Measurements from ENCODE around the gene GSAP.

GSAP gene

DNA sequence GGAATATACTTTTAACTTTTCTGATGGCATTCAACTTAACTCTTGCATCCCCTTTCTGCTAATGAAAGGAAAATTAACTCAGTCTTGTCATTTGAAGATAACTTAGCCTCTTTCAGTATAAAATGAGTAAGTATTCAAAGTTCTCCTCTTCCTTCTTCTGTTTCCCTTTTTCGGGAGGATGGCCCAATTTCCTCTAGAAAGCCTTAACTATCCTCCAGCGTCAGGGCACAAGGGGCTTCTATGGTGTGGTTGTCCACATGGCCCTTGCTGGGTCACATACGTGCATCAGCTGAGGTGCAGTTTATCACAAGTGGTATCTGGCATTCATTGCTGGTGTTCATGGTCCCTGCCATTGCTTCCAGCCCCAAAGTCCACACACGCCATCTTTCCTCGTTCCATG, 17.8 kb upstream of the GSAP start:
- DNase-seq = no peak

DNA sequence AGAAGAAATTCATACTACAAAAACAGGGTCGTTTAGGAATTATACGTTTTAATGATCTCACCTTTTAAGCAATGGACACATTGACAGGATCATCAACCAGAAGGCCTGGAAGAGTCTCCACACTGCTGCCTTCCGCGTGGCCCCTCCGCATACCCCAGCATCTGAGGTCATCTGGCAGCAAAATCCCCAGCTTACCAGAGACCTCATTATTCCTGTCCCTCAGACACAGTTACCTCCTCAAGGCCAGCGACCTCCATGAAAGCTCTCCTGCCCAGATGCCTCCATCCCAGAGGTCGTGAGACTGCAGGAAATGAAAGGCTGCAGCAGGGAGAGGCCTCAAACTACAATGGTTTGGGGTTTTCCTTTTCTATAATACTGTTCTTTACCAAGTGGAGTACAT, 14.8 kb upstream of the GSAP start:
- DNase-seq = no peak

DNA sequence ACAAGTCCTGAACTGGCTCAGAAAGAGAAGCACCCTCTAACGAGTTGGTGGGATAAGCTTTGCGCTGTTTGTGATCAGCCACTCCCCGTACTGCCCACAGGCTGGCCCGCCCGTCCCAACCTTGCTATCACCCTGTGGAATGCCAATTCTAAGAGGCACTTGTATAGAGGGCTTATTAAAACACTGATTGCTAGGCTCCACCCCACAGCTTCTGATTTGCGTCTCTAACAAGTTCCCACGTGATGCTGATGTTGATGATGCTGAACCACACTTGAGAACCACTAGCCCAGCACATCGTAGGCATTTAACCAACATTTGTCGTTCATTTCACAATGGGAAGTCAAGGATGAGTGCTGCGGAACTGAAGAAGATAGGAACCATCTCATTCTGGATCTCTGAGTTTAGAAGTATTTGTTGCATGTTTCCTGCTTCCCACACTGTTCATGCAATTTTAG, 12.7 kb upstream of the GSAP start:
- no peak for DNase-seq

DNA sequence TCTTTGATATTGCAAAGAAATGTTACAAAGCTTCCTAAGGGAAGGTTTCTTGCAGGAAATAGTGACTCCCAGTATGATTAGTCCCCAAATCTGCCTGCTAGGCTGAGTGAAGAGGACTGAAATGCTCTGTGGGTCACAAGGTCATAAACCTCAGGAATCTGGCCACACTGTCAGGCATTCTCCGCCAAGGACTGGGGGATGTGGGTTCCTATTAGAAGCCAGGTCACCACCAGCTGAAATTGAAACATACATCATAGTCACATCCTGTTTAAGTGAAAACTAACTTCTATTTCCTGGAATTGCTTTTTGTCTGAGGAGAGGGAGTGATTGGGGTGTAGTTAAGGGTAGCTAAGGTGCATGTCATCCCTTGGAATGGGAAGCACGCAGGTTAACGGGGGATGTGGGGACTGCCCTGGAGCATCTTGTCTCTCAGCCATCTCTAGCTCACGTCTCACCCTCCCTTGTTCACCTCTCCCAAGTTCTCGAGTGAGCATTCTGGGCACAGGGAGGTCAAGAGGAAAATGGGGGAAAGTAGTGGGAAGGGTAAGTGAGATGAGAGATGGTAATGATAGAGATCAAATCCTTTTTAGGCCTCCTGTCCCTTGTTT, 12.0 kb upstream of the GSAP start:
- DNase-seq = no peak

DNA sequence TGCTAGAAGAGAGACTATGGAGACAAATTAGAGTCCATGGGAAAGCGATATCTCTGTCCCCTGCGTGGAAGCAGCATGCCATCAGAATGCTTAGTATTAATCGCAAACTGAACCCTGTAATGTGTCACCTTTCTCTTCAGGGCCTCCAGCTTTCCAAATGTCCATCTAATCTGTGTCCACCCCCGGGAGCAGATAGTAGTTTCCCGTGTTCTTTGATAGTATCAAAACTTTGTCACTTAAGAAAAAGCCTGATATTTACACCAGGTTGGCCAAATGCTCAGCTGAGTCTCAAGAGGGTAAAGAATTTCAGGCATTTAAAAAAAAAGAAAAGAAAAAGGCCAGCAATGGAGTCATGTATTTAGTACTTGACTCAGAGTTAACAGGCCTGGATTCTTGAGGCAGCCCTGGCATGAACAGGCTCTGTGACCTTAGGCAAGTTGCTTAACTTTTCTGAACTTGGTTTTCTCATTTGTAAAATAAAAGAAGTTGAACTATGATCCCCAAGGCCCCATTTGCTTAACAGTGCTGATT, 10.4 kb upstream of the GSAP start:
- no peak for DNase-seq

DNA sequence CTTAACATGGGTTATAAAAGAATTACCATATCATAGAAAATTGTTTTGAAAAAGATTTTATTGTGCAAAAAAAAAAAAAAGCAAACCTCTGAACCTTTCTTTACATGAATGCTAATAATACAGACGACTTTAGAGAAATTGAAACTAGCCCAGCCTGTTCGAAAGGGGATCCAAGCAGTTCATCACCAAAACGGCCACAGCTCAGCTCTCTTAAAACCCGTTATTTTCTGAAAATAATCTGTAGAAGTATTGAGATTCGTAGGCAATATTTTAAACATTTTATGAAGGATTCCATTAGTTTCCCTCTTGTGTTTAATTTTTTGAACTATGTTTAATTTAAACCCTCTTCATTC, 9.9 kb upstream of the GSAP start:
- DNase-seq = no peak

DNA sequence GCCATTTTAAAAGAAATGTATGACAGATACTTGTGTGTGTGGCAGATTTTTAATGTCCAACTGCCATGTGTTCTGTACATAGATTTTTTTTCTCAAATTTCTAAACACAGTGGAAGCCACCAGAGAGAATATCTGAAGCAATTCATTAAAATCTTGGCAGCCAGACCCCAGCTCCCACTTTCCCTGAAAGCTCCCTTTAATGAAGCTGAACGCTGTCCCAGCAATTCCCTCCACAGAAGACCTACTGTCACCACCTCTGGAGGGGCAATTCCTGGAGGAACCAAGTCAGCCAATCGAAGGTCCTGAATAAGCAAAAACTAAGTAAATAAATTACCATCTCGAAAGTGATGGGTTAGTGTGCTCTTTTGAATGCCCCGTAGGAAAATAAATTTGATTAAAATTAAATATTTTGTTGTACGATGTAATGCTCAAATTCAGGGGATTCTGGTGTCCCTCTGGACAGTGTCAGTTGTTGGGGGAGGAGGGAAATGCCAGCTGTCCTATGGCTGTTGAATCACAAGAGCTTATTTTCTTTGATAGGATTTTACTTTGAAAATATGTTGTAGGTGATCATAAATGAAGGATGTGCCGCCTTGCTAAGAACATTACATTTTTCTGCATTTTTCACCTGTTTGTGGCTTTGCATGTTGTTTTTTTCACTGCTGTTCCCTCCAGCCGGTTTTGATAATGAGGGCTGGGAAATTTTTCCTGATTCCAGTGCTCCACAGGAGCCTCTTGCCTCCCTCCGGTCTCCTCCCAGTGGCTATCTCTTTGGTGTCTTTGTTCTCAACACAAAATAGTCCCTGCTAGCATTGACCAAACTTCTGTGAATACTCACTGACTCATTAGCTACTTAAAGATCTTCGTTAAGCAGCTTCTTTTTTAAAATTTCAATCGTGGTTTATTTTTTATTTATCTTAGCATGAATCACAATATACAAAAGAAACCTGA, 9.2 kb upstream of the GSAP start:
- DNase-seq = no peak

DNA sequence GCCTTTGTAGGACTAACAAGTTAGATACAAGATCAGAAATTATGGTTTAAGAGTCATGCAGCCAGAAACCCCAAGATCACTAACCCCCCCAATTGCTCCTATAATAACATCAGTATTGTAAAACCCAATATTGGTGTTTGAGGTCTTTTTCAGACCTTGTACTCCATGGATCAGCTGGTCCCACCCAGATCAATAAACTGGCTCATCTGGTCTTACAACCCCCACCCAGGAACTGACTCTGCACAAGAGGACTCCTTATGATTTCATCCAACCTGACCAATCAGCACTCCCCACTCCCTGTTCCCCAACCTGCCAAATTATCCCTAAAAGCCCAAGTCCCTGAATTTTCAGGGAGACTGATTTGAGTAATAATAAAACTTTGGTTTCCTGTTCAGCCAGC, 6.4 kb upstream of the GSAP start:
- no peak for DNase-seq

DNA sequence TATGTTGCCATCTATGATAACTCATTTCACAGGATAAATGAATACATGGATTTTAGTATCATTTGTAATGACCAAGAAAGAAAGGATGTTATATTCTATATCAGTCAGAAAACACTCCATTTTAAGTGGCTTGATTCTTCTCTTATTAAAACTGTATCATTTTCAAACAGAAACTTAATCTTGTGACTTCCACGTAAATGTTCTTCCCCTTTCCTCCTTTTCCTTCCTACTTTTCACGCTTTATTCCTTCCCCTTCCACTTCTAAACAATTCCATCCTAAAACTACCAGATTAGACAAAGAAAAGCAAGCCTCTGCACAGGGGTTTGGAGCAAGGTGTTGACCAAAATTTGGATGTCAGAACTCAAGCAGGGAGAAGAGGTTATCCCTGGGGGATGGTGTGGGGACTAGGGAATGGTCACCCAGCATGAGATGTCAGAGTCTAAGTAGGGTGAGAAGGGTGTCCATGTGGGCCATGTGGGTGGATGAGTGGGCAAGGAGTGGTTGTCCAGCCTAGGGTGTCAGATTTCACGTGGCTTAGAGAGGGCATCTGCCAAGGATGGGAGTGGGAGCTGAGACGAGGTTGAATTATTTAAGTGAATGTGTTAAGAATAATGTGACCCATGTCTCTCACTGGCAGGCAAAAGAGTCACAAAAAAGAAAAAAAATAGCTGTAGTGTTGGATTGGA, 5.0 kb upstream of the GSAP start:
- DNase-seq = no peak

DNA sequence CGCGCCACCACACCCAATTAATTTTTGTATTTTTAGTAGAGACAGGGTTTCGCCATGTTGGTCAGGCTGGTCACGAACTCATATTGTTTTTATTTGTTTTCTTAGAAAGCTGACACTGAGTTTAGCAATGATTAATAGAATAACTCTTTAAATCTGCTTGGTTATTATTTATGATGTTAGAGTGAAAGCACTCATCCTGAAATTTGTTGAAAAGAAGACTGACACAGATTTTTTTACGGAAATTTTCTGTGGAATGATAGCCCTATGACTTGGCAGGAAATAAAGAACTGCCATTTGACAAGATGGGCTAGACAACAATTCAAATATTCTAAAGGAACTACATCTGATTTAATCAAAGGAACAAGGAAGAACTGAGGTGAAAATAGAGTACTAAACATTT, 4.3 kb upstream of the GSAP start:
- DNase-seq = no peak

DNA sequence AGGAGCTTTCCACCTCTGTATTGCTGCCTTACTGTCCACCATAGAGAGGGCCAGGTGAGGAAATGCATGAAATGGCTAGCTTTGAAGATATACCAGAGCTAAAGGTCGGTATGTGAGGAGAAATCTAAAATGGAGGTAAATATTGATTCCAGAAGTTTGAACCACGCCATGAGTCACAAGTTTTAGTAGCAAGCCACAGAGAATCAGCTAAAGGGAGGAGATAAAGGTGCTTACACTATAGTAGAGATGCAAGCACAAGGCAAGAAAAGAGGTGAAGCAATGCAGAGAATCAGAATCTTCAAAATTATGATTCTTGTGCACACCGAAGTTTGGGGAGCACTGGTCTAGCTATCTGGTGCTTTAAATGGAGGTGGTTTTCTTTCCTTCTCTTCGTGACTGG, 3.0 kb upstream of the GSAP start:
- no peak for DNase-seq

DNA sequence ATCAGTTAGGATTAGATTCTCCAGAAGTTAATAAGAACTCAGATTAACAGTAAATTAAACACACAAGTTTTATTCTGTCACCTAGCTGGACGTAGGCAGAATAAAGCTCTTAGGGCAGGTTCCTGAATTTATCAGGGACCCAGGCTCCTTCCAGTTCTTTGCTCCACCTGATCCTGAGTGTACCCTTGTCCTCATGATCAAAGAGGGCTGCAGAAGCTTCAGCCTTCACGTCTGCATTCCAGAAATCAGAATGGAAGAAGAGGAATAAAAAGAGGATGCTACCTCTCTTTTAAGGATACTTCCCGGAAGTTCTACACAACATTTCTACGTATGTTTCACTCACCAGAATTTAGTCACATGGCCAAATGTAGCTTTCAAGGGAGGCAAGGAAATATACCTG, 1.7 kb upstream of the GSAP start:
- no peak for DNase-seq

DNA sequence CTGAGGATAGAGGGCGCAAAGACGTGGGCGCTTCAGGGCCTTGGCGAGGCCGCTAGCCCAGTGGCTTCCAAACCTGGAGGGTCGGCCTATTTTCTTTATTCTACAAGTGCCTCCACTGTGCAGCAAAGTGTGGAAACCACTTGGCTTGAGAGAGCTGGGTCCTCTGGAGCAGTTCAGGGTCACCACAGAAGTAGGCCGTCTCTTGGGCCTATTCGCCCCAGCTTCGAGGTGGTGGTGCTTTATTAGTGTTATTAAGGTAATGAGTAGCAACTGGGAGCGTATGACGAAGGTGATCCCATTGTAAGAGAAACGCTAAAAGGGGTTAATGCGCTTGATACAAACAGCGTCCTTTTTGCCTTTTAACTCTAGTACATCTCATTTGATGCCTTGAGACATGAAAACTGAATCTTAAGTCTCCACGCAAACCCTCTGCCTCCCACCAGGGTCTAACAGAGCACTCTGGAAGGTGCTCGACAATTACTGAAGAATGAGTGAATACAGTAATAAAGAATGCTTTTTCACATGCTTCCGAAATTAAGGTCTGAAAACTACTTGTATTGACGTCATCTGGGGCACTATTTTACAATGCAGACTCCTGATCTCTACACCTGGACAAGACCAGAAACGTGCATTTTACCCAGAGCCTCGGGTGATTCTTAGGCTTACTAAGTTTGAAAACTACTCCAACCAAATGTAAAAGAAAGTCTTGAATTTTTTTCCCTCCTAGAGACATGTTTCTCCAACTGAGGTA, 647 bp upstream of the GSAP start:
- no peak for DNase-seq

DNA sequence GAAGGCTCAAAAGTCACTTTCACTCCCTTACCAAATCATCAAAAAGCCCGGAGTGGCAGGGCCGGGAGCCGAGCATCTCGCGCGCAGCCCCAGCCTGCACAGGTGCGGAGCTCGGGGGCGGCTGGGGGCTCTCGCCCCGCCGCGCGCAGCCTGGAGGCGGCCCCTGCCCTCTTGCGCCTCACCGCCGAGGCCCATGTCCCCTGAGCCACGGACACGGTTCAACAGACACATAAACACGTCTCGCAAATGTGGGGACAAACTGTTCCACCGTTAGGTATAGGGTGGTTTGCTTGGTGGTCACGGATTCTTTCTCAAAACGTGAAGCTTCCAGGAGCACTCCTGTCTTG, 700 bp downstream of the GSAP start:
- no peak for DNase-seq

DNA sequence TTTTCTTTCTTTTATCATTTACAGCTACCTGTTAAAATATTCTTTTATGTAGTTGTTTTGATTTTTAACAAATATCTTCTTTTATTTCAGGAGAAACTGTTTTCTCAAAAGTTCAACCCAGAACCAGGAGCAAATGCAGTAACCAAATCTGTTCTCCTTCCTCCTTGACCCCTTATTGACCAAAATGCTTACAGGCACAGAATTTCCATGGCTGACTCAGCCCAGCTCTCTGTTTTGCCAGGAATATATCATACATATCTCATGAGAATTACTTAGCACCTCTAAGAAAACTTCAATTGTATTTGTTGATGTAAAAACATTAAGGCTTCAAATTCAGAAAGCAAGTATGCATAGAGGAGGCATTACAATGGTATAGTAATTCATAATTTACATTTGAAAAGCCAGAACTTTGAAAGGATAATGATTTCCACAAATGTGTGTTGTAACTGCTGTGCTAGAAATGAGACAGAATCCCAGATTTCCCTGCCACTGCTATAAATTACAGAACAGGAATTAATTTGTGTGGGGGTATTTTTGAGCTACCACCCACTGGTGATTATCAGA, 2.2 kb downstream of the GSAP start:
- no peak for DNase-seq

DNA sequence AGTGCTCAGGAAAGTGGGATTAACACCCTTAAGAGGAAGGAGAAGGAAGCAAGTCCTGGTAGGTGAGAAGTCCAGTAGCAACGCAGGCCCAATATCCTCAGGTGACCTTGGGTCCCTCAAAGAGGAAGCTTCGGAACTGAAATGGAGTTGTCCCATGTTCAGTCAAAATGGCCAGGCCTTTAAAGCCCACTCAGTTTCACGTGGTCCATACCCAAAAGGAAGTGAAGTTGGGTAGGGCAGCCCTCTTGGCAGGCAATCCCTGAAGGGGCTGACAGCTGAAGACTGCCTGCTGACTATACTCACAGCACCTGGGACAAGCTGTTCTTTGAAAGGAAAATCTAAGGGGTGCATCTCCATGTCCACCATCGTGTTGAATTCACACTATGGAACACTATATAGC, 3.0 kb downstream of the GSAP start:
- DNase-seq = no peak

DNA sequence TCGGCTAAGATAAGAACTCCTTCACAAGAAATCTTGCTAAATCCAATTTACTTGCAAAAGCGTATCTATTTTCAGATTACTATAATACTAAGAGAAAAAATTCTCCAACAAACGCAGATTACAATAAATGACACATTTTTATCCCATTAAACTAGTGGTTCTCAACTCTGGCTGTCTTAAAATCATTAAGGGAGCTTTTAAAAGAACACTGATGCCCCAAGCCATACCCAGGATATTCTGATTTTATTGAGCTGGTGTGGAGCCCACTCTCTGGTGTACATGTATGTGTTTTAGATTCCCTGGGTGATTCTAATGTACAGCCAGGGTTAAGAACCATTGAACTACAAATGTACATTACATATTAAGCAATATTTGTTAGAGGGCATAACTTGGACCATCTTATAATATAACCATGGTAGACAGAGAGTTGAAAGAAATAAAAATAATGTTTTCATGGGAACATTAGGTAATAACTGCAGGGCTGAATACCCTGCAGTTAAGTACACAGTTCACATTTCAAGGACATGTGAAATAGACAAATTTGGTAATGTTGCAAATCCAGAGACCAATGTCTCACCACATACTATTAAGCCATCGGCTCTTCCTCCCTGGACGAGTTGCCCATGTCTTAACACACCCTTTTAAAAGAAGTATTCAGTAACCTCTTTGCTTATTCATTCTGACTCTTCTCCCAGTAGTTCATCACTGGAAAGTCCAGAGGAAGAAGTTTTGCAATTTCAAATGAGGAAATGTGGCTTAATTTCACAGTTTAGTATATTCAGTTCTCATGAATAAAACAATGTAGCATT, 6.2 kb downstream of the GSAP start:
- no peak for DNase-seq

DNA sequence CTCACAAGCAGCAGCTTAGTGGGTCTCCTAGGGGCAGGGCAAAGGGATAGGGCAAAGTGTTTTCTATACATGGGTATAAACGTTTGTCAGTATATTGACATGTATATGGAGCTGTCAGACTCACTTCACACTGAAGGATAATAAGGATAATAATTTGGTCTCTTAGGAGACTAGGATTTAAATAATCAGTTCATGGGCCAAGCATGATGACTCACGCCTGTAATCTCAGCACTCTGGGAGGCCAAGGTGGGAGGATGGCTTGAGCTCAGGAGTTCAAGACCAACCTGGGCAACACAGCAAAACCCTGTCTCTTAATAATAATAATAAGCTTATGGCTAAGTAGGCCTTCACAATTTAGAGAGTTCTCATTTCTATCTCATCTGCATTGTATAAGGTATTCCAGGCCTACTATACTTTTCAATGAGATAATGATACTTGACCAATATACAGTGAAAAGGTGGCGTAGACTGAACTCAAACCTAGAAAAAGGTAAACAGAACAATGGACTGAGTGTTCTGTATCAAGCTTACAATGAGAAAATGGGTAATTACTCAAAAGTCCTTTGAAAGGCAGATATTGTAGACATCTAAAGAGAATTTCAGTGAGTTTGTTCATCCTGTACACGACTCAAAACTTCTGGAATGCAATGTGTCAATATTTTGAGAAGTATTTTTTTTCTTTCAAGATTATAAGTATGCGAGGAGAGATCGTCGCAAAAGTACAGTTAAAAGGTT, 7.0 kb downstream of the GSAP start:
- DNase-seq = no peak

DNA sequence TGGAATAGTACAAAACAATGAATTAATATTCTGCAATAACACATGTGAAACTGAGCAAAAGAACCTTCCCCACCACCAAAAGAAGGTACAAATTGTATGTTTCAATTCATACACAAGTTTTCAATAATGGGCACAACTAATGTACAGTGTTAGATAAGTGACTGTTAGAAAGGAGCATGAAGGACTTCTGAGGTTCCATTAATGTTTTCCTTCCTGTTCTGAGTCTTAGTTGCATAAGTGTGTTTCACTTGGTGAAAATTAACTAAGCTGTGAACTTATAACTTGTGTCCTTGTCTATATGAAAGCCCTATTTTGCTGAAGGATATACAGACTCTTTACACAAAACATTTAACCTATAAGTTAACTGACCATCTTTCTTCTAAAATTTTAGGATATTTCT, 8.2 kb downstream of the GSAP start:
- DNase-seq = no peak

DNA sequence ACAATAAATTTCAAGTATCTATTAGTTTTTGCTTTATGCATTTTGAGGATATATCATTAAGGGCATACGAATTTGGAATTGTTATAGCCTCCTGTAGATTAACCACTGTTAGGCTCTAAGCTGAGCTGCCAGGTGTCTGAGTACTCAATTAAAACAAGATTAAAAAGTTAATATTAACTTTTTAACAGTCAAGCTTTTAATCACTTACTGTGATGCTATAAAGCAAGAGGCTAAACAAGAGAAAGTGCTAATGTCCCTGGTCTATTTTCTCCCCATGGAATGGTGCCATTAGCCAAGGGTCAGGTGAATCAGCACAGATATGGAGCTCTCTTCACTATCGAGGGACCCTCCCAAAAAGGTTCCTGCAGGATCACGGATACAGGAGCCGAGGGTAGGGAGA, 9.7 kb downstream of the GSAP start:
- no peak for DNase-seq

DNA sequence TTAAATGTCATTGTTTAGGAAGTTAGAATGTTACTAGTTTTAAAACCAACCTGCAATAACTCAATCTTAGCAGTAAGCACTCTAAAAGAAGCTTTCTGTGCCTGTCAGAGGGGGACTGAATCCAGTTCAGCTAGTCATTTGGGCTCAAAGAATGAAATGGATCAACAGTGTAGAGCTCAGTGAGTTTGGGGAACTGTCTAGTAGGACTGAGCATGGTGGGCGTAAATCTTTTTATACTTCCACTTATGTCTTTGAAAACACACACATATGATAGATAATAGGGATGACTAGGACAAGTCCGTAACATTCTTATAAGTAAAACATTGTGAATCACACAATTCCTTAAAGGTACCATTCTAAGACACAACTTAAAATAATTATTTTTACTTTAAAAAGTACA, 11.5 kb downstream of the GSAP start:
- no peak for DNase-seq

Measured in activated T-cell treated with anti-CD3 and anti-CD28 coated beads for 4 hours (primary cell).